Astrocyte (in vitro differentiated cells and primary cell): ENCODE results near the gene SUSD5. TPM values are rescaled to one million over a fixed set of nuclear protein-coding genes. Genes with fewer than 3 reads are reported as not detected.

Experiments used
- DNase-seq: peaks from one replicate; pipeline ENCODE4 v3.0.0-alpha.2; 2010; ENCODE audit warnings: low read depth
- FAIRE-seq: peaks from 2 replicates; lab custom pipeline; 2011; peaks lifted over from hg19 to GRCh38; lab: Jason Lieb, UNC
- H2AFZ ChIP-seq: 2 replicates; pipeline ENCODE4 v1.6.0; 2012; ENCODE audit warnings: low read depth, low read length, inconsistent platforms
- H3K27ac ChIP-seq: 2 replicates; pipeline ENCODE4 v1.5.1; 2011; ENCODE audit warnings: low read depth, low read length, inconsistent platforms
- H3K27me3 ChIP-seq: 2 replicates; pipeline ENCODE4 v1.6.0; 2011; ENCODE audit warnings: low read length, inconsistent platforms; ENCODE audit not compliant: insufficient read depth
- H3K36me3 ChIP-seq: 2 replicates; pipeline ENCODE4 v1.5.1; 2011; ENCODE audit warnings: low read length, inconsistent platforms; ENCODE audit not compliant: insufficient read depth
- H3K4me1 ChIP-seq: 2 replicates; pipeline ENCODE4 v1.5.1; 2011; ENCODE audit warnings: low read length, inconsistent platforms; ENCODE audit not compliant: insufficient read depth
- H3K4me2 ChIP-seq: 2 replicates; pipeline ENCODE4 v1.6.0; 2012; ENCODE audit warnings: low read length, inconsistent platforms
- H3K4me3 ChIP-seq: 2 replicates; pipeline ENCODE4 v1.5.1; 2011; ENCODE audit warnings: low read depth, mild to moderate bottlenecking, low read length, inconsistent platforms; ENCODE audit not compliant: insufficient read depth
- H3K79me2 ChIP-seq: 2 replicates; pipeline ENCODE4 v1.6.0; 2012; ENCODE audit warnings: mild to moderate bottlenecking, low read length, inconsistent platforms; ENCODE audit not compliant: insufficient read depth
- H3K9ac ChIP-seq: 2 replicates; pipeline ENCODE4 v1.6.0; 2012; ENCODE audit warnings: mild to moderate bottlenecking, low read length, inconsistent platforms
- H3K9me3 ChIP-seq: 2 replicates; pipeline ENCODE4 v1.5.1; 2012; ENCODE audit warnings: low read depth, mild to moderate bottlenecking, low read length, inconsistent platforms; ENCODE audit not compliant: insufficient read depth
- H4K20me1 ChIP-seq: 2 replicates; pipeline ENCODE4 v1.6.0; 2012; ENCODE audit warnings: low read length, inconsistent platforms; ENCODE audit not compliant: insufficient read depth
- H3K27ac Mint-ChIP-seq: one replicate; pipeline ENCODE4 v1.8.0; 2021; ENCODE audit warnings: mild to moderate bottlenecking, mixed read lengths; ENCODE audit not compliant: unreplicated experiment
- H3K27me3 Mint-ChIP-seq: one replicate; pipeline ENCODE4 v1.8.0; 2021; ENCODE audit warnings: low read depth, mixed read lengths; ENCODE audit not compliant: unreplicated experiment
- H3K36me3 Mint-ChIP-seq: one replicate; pipeline ENCODE4 v1.8.0; 2021; ENCODE audit warnings: low read depth, mixed read lengths; ENCODE audit not compliant: unreplicated experiment
- H3K4me1 Mint-ChIP-seq: one replicate; pipeline ENCODE4 v1.8.0; 2021; ENCODE audit warnings: low read depth, mixed read lengths; ENCODE audit not compliant: unreplicated experiment
- H3K4me3 Mint-ChIP-seq: one replicate; pipeline ENCODE4 v1.8.0; 2021; ENCODE audit warnings: mild to moderate bottlenecking, moderate library complexity, mixed read lengths; ENCODE audit not compliant: unreplicated experiment
- H3K9me3 Mint-ChIP-seq: one replicate; pipeline ENCODE4 v1.8.0; 2021; ENCODE audit warnings: mild to moderate bottlenecking, mixed read lengths; ENCODE audit not compliant: unreplicated experiment
- CTCF ChIP-seq: IDR thresholded peaks from 2 replicates; pipeline ENCODE4 v1.5.1; 2011; ENCODE audit warnings: low read depth, mild to moderate bottlenecking, inconsistent platforms, low read length, moderate library complexity; ENCODE audit not compliant: insufficient read depth
- EZH2 ChIP-seq: IDR thresholded peaks from 2 replicates; pipeline ENCODE4 v1.6.1; 2012; ENCODE audit warnings: mild to moderate bottlenecking, low read length, inconsistent platforms; ENCODE audit not compliant: insufficient read depth
- total RNA-seq: library from RNA; stranded (reverse); gene quantifications from 2 replicates; pipeline ENCODE4 v1.2.1, GENCODE V29; 2021

The SUSD5 gene
- total RNA-seq, 1 donor from 2014 or later = 2.8 TPM

GRCh38 chr3:33149342-33149741, 69.3 kb downstream of the SUSD5 start:
- Mint-ChIP-seq H3K4me1 (peaks cover 17% of the 10 kb centered on the region), H3K4me3 (no peak overlapping the region), H3K27ac (no peak overlapping the region), H3K27me3 (no peaks in the 10 kb centered on the region), H3K36me3 (peaks cover 20% of the 10 kb centered on the region), H3K9me3 (peaks cover 1% of the 10 kb centered on the region)
- Histone ChIP-seq H3K4me1 (peaks cover 14% of the 10 kb centered on the region), H2AFZ (no peak overlapping the region), H3K4me2 (no peak overlapping the region), H3K9ac (no peak overlapping the region), H3K27me3 (no peaks in the 10 kb centered on the region), H3K4me3 (no peak overlapping the region), H3K79me2 (no peaks in the 10 kb centered on the region), H4K20me1 (no peaks in the 10 kb centered on the region), H3K9me3 (no peaks in the 10 kb centered on the region), H3K27ac (no peak overlapping the region), H3K36me3 (peaks cover 2% of the 10 kb centered on the region)
- FAIRE-seq (no peak), DNase-seq (no peak)
- no peak for TF ChIP-seq EZH2
- TF ChIP-seq CTCF = no peak

GRCh38 chr3:33146791-33147445, 71.7 kb downstream of the SUSD5 start:
- DNase-seq (peak; percentile 63), FAIRE-seq (no peak)
- Histone ChIP-seq H3K4me3 (no peak overlapping the region), H3K27ac (no peak overlapping the region), H3K4me2 (peak overlapping the region; percentile 14), H3K4me1 (peaks cover 14% of the 10 kb centered on the region), H3K9ac (no peak overlapping the region), H2AFZ (no peak overlapping the region), H3K79me2 (no peaks in the 10 kb centered on the region), H3K9me3 (no peaks in the 10 kb centered on the region), H4K20me1 (no peaks in the 10 kb centered on the region), H3K36me3 (peaks cover 12% of the 10 kb centered on the region), H3K27me3 (no peaks in the 10 kb centered on the region)
- peak overlapping the region; percentile 56 for H3K27ac Mint-ChIP-seq
- H3K27me3 Mint-ChIP-seq = no peaks in the 10 kb centered on the region
- TF ChIP-seq EZH2 (no peak), CTCF (no peak)
- peaks cover 41% of the 10 kb centered on the region for H3K36me3 Mint-ChIP-seq
- H3K4me1 Mint-ChIP-seq = peaks cover 17% of the 10 kb centered on the region
- no peaks in the 10 kb centered on the region for H3K9me3 Mint-ChIP-seq
- H3K4me3 Mint-ChIP-seq = no peak overlapping the region

GRCh38 chr3:33145901-33146580, 72.6 kb downstream of the SUSD5 start:
- H3K9me3 ChIP-seq = no peaks in the 10 kb centered on the region
- H3K27ac ChIP-seq = no peak overlapping the region
- H3K4me2 ChIP-seq = peak overlapping the region; percentile 6
- H3K4me1 ChIP-seq = peaks cover 14% of the 10 kb centered on the region
- TF ChIP-seq CTCF (no peak), EZH2 (no peak)
- H3K79me2 ChIP-seq = no peaks in the 10 kb centered on the region
- no peaks in the 10 kb centered on the region for H3K9me3 Mint-ChIP-seq
- H3K27ac Mint-ChIP-seq = no peak overlapping the region
- no peaks in the 10 kb centered on the region for H3K27me3 ChIP-seq
- H3K4me1 Mint-ChIP-seq = peaks cover 17% of the 10 kb centered on the region
- H3K9ac ChIP-seq = no peak overlapping the region
- no peak overlapping the region for H2AFZ ChIP-seq
- DNase-seq = no peak
- H3K4me3 Mint-ChIP-seq = no peak overlapping the region
- H4K20me1 ChIP-seq = no peaks in the 10 kb centered on the region
- H3K36me3 ChIP-seq = peaks cover 12% of the 10 kb centered on the region
- H3K4me3 ChIP-seq = no peak overlapping the region
- no peaks in the 10 kb centered on the region for H3K27me3 Mint-ChIP-seq
- H3K36me3 Mint-ChIP-seq = peaks cover 48% of the 10 kb centered on the region
- FAIRE-seq = no peak
